Effector memory CD8-positive, alpha-beta T cell (primary cell): ENCODE measurements around the gene TMEM186.

Experiments
- ATAC-seq: fragments of 150-1000 bp; cut with Tn5 transposase; replicated peaks from 2 replicates; pipeline ENCODE4 v1.10.0; 2021; ENCODE audit warnings: mild to moderate bottlenecking, moderate library complexity
- DNase-seq, 3 experiments: peaks; one replicate each; pipeline ENCODE4 v3.0.0; 2021
- H3K27ac Mint-ChIP-seq, 2 donors: one replicate each; pipeline ENCODE4 v1.8.0; 2022; ENCODE audit warnings: mild to moderate bottlenecking in 2 of 2, mixed read lengths in 2 of 2, moderate library complexity in 2 of 2
- H3K27me3 Mint-ChIP-seq, 2 donors: one replicate each; pipeline ENCODE4 v1.8.0; 2022; ENCODE audit warnings: mixed read lengths in 2 of 2
- H3K36me3 Mint-ChIP-seq: one replicate; pipeline ENCODE4 v1.8.0; 2022; ENCODE audit warnings: mild to moderate bottlenecking, moderate library complexity, mixed read lengths; ENCODE audit not compliant: insufficient read depth
- H3K4me1 Mint-ChIP-seq, 2 donors: one replicate each; pipeline ENCODE4 v1.8.0; 2022; ENCODE audit warnings: low read depth in 2 of 2, mixed read lengths in 2 of 2
- H3K4me3 Mint-ChIP-seq, 2 donors: one replicate each; pipeline ENCODE4 v1.8.0; 2022; ENCODE audit warnings: mild to moderate bottlenecking in 2 of 2, mixed read lengths in 2 of 2, moderate library complexity in 2 of 2
- H3K9me3 Mint-ChIP-seq, 2 donors: one replicate each; pipeline ENCODE4 v1.8.0; 2022; ENCODE audit warnings: mixed read lengths in 2 of 2

Gene TMEM186

DNA sequence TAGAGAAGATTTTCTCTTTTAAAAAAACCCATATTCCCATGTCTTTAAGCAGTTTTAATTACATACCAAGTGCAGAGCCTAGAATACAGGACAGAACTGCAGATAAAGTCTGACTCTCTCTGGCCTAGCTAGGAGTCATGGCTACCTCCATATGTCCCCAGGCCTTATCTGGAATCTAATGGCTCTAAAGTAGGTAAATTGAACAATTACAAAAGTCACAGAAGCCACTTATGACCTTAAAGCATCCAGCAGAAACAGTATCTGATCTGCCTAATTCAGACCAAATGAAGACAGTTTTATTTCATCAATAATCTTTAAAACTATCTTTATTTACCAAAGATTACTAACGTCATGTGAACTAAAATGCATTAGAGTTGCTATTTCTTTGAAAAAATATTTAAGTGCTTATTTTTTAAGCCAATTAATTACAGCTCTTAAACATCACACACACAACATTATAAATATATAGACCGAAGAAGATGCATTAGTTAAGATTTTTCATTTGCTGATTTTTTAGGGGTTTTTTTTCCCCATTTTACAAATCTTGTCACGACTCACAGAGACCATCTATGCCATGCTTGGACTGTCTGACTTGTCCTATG lies 28.9 kb upstream of the TMEM186 start:
- DNase-seq (no peak), ATAC-seq (no peak)
- H3K9me3 Mint-ChIP-seq = no peaks in the 10 kb centered on the region
- H3K4me3 Mint-ChIP-seq = no peak overlapping the region
- no peak overlapping the region for H3K27ac Mint-ChIP-seq
- H3K4me1 Mint-ChIP-seq = peaks cover 2 to 9% of the 10 kb centered on the region in 2 donors
- no peaks in the 10 kb centered on the region for H3K27me3 Mint-ChIP-seq
- peaks cover 28% of the 10 kb centered on the region for H3K36me3 Mint-ChIP-seq

- Mint-ChIP-seq H3K4me1 (peaks cover 0 to 9% of the 10 kb centered on the region in 2 donors), H3K27me3 (no peaks in the 10 kb centered on the region), H3K9me3 (no peaks in the 10 kb centered on the region), H3K36me3 (peaks cover 47% of the 10 kb centered on the region), H3K4me3 (no peak overlapping the region), H3K27ac (peak overlapping the region; percentile 11 to 87)
- ATAC-seq (no peak), DNase-seq (no peak)
Measured at GRCh38 chr16:8822403-8822802, 25.0 kb upstream of the TMEM186 start.

GRCh38 chr16:8819411-8820034 lies 22.1 kb upstream of the TMEM186 start:
- Mint-ChIP-seq H3K4me1 (peaks cover 2 to 18% of the 10 kb centered on the region in 2 donors), H3K36me3 (peaks cover 53% of the 10 kb centered on the region)

DNA sequence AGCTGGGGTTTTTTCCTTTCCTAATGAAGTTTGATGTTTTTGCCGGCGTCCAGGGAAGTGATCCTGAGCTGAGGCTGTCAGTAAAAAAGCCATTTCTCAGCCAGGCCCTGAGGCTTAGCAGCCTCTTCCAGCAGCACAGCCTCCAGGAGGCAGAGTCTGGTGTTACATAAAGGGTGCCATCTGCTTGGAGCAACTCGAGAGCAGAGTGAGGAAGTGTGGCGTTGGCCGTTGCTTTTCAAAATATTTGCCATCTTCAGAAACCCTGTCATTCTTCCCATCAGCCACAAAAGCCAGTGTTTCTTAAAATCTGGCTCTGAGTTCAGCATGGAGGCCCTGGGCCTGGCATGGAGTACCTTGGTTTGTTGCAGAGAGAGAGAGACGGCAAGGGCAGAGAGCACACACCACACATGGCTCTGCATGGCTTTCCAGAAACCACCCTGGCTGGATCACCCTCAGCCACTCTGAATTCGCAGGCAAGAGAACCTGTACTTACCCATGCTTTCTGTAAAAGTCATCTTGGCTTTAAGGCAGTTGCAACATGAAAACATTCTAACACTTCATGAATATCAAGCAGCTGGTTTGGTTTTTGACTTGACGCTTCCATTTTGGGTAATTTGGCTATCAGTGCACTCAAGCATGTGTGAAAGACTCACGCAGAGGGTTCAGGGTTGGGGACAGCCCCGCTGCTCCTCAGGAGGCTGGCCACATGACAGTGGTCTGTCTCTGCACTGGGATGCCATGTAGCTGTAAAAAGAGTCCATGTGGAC lies 21.2 kb upstream of the TMEM186 start:
- Mint-ChIP-seq H3K4me1 (peaks cover 2 to 18% of the 10 kb centered on the region in 2 donors), H3K9me3 (no peaks in the 10 kb centered on the region), H3K4me3 (no peak overlapping the region), H3K27ac (no peak overlapping the region), H3K36me3 (peaks cover 58% of the 10 kb centered on the region), H3K27me3 (no peaks in the 10 kb centered on the region)
- ATAC-seq = no peak
- no peak for DNase-seq

More at GRCh38 chr16:8819411-8820034, 22.1 kb upstream of the TMEM186 start:
- no peak overlapping the region for H3K4me3 Mint-ChIP-seq
- no peak overlapping the region for H3K27ac Mint-ChIP-seq
- no peaks in the 10 kb centered on the region for H3K27me3 Mint-ChIP-seq
- DNase-seq (no peak), ATAC-seq (no peak)
- no peaks in the 10 kb centered on the region for H3K9me3 Mint-ChIP-seq

GRCh38 chr16:8816967-8817655 lies 19.7 kb upstream of the TMEM186 start:
- Mint-ChIP-seq H3K9me3 (no peaks in the 10 kb centered on the region), H3K27me3 (no peaks in the 10 kb centered on the region), H3K27ac (peak overlapping the region in 1 of 2 donors; percentile 23), H3K36me3 (peaks cover 68% of the 10 kb centered on the region), H3K4me1 (peaks cover 2 to 14% of the 10 kb centered on the region in 2 donors), H3K4me3 (no peak overlapping the region)
- ATAC-seq (peak; percentile 31), DNase-seq (no peak)

DNA sequence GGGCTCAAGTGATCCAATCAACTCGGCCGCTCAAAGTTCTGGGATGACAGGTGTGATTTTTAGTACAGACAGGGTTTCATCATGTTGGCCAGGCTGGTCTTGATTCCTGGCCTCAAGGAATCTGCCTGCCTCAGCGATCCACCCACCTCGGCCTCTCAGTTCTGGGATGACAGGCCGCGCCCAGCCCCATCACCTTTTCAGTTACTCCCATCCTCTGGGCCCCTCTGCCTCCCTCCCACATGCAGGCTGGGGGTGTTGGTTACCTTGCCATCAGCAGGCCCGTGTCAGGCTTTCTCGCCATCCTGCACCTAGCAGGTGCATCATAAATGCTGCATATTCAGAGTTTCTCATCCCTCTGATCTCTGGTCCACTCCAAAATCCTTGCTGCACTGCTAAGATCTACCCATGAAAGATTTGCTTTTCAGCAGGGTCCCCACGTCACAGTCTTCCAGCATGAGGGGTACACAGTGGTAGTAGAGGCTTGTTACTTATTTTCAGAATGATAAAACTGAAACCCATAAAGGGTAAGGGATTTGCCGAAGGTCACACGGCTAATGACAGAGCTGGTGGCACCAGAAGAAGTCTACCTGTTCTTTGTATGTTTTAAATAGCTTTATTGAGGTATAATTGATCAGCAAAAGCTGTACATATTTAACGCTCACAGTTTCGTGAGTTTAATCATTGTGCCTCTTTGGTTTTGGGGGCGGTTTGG lies 16.8 kb upstream of the TMEM186 start:
- no peak for DNase-seq
- Mint-ChIP-seq H3K27ac (no peak overlapping the region), H3K4me1 (peaks cover 2 to 9% of the 10 kb centered on the region in 2 donors), H3K4me3 (no peak overlapping the region), H3K9me3 (no peaks in the 10 kb centered on the region), H3K27me3 (no peaks in the 10 kb centered on the region), H3K36me3 (peaks cover 75% of the 10 kb centered on the region)
- no peak for ATAC-seq

DNA sequence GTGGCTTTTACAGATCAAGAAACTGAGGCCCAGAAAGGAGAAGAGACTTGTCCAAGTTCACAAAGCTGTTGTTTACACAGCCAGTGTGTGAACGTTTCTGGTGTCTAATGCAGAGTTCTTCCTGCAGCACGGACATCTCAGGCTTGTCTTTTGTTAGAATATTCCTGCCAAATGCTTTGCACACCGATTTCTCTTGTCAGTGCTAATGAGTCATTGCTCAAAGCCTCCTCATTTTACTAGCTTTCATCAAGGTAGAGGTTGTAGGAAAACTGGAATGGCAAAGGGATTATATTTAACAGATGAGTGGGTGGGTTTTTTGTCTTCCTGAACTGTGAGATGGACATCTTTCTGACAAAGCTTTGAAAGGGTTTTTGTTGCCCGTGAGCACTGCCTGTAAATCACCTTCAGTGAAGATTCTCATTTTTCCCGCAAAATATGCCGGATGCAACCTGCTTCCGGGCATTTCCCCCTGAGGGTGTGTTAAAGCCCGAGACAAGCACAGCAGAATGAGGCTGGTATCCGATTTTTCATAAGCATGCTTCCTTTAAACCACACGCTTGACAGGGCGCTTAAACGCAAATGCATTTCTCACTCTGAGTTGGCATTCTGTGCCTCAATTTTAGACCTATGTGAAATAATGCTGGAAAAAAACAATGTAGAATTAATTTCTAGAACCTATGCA lies 14.9 kb upstream of the TMEM186 start:
- H3K9me3 Mint-ChIP-seq = no peaks in the 10 kb centered on the region
- no peak for ATAC-seq
- H3K4me1 Mint-ChIP-seq = peaks cover 3 to 9% of the 10 kb centered on the region in 2 donors
- no peaks in the 10 kb centered on the region for H3K27me3 Mint-ChIP-seq
- H3K36me3 Mint-ChIP-seq = peaks cover 79% of the 10 kb centered on the region
- H3K4me3 Mint-ChIP-seq = no peak overlapping the region
- H3K27ac Mint-ChIP-seq = no peak overlapping the region
- DNase-seq = no peak

GRCh38 chr16:8808613-8809353 lies 11.3 kb upstream of the TMEM186 start:
- Mint-ChIP-seq H3K4me3 (no peak overlapping the region), H3K36me3 (peaks cover 91% of the 10 kb centered on the region), H3K4me1 (peaks cover 0 to 1% of the 10 kb centered on the region in 2 donors), H3K27ac (no peak overlapping the region), H3K27me3 (no peaks in the 10 kb centered on the region), H3K9me3 (no peaks in the 10 kb centered on the region)
- ATAC-seq (no peak), DNase-seq (no peak)

DNA sequence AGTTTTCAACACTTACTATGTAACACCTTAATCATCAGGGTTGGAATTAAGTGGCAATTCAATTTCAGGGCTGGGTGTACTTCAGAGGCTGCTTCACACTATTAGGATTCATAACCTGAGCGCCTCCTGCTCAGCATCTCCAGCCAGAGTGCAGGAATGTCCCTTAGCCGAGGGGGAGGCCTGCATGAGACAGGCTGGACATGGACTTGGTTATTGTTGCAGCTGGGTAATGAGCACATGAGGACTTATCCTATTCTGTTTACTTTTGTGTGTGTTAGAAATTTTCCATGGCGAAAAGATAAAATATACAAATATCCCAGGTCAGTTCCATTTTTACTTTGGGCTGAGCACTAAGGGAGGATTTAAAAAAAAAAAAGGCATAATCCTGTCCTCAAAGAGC lies 10.6 kb upstream of the TMEM186 start:
- no peak overlapping the region for H3K27ac Mint-ChIP-seq
- no peak overlapping the region for H3K4me3 Mint-ChIP-seq
- H3K36me3 Mint-ChIP-seq = peaks cover 90% of the 10 kb centered on the region

GRCh38 chr16:8807189-8807588 lies 9.8 kb upstream of the TMEM186 start:
- H3K36me3 Mint-ChIP-seq = peaks cover 96% of the 10 kb centered on the region
- DNase-seq (no peak), ATAC-seq (no peak)
- H3K9me3 Mint-ChIP-seq = no peaks in the 10 kb centered on the region
- H3K27me3 Mint-ChIP-seq = no peaks in the 10 kb centered on the region
- H3K27ac Mint-ChIP-seq = peak overlapping the region in 1 of 2 donors; percentile 66
- H3K4me3 Mint-ChIP-seq = no peak overlapping the region
- H3K4me1 Mint-ChIP-seq = peaks cover 1 to 4% of the 10 kb centered on the region in 2 donors

More for the DNA sequence above, 10.6 kb upstream of the TMEM186 start:
- H3K9me3 Mint-ChIP-seq = no peaks in the 10 kb centered on the region
- peaks cover 1 to 4% of the 10 kb centered on the region in 2 donors for H3K4me1 Mint-ChIP-seq
- ATAC-seq (no peak), DNase-seq (no peak)
- H3K27me3 Mint-ChIP-seq = no peaks in the 10 kb centered on the region

DNA sequence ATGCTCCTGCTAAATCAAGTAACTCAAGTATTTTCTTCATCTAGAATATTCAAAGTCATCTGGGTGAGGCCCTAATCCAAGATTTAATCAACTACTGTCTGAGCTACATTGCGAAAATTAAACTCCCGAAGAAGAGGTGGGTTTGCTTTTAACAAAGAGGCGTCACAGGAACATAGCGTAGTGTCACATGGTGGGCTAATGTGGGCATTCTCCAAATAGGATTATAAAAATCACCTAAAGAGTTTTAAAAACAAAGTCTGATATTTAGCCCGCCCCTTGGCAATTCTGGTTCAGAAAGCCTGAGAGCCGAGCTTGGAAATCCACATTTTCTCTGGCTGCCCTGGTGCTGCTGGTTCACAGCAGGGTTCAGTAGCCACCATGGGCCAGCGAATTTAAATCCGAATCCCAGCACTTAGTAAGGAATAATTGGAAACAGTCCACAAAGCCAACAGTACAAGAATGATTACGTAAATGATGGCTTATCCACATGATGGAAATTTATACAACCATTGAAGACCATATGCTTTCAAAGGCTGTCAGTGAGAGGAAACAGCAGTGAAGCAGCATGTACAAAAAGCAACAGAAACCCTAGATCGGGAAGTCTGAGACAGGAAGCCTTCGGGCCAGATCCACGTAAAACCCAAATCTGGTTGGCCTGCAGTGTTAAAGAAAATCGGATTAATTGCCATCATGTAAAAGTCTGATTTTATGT lies 9.0 kb upstream of the TMEM186 start:
- peaks cover 1 to 4% of the 10 kb centered on the region in 2 donors for H3K4me1 Mint-ChIP-seq
- H3K9me3 Mint-ChIP-seq = no peaks in the 10 kb centered on the region
- H3K27me3 Mint-ChIP-seq = no peaks in the 10 kb centered on the region
- no peak overlapping the region for H3K27ac Mint-ChIP-seq
- DNase-seq (no peak), ATAC-seq (no peak)
- peaks cover 93% of the 10 kb centered on the region for H3K36me3 Mint-ChIP-seq
- no peak overlapping the region for H3K4me3 Mint-ChIP-seq
